ENCODE results near the gene TTR. TPM values are rescaled to one million over a fixed set of nuclear protein-coding genes. Genes with fewer than 3 reads are reported as not detected.

Gene TTR
- total RNA-seq, 4 donors from 2014 or later: 2.5 TPM; not detected in 3

DNA sequence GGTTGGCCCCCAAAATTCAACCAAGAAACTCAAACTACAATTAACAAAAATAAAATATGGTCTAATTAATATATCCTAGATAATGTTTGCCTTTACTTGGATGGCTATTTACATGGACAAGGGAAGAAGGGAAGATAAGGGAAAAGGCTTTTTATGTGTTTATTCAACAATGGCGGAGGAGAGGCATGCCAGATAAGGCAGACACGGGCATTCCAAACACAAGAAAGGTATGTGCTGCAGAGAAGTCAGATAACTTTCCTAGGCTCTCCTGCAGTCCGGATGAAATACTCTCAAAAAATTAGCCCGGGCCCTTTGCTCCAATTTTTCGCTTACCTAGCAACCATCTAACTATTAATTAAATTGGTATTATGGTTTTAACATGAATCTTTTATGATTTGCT lies 5.1 kb upstream of the TTR start:
- Histone ChIP-seq H3K27me3 (no peaks in the 10 kb centered on the region), H3K4me1 (no peaks in the 10 kb centered on the region), H3K27ac (no peak overlapping the region), H3K9me3 (no peaks in the 10 kb centered on the region), H3K4me3 (no peak overlapping the region), H3K36me3 (no peaks in the 10 kb centered on the region)
- TF ChIP-seq, protein P1, sequence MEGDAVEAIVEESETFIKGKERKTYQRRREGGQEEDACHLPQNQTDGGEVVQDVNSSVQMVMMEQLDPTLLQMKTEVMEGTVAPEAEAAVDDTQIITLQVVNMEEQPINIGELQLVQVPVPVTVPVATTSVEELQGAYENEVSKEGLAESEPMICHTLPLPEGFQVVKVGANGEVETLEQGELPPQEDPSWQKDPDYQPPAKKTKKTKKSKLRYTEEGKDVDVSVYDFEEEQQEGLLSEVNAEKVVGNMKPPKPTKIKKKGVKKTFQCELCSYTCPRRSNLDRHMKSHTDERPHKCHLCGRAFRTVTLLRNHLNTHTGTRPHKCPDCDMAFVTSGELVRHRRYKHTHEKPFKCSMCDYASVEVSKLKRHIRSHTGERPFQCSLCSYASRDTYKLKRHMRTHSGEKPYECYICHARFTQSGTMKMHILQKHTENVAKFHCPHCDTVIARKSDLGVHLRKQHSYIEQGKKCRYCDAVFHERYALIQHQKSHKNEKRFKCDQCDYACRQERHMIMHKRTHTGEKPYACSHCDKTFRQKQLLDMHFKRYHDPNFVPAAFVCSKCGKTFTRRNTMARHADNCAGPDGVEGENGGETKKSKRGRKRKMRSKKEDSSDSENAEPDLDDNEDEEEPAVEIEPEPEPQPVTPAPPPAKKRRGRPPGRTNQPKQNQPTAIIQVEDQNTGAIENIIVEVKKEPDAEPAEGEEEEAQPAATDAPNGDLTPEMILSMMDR (IDR thresholded peaks at IDR 0.05): no peak
- TF ChIP-seq POLR2A (IDR thresholded peaks at IDR 0.05): no peak
- DNase-seq: no peak

DNA sequence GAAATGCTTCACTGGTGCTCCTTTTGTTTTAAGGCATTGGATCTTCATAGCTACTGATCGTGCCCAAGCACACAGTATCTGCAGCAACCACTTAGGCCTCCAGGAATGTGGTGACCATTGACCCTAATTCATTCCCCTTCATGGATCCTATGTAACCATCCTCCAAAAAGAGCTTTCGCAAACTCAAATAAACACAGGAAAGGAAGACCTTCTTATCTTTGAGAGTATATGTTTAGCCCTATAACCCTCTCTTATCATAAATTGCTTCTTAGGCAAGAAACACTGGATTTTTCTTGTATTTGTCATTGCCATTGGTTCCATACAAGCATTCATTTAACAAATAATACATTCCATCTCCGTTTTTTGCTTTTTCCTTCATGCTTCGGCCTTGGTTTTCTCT lies 4.1 kb upstream of the TTR start:
- no peak overlapping the region for H3K27ac ChIP-seq
- no peak for TF ChIP-seq POLR2A (IDR thresholded peaks at IDR 0.05)
- TF ChIP-seq, protein P1 (IDR thresholded peaks at IDR 0.05): no peak
- no peaks in the 10 kb centered on the region for H3K4me1 ChIP-seq
- H3K9me3 ChIP-seq: no peaks in the 10 kb centered on the region
- no peaks in the 10 kb centered on the region for H3K36me3 ChIP-seq
- DNase-seq: no peak
- H3K27me3 ChIP-seq: no peaks in the 10 kb centered on the region
- H3K4me3 ChIP-seq: no peak overlapping the region

DNA sequence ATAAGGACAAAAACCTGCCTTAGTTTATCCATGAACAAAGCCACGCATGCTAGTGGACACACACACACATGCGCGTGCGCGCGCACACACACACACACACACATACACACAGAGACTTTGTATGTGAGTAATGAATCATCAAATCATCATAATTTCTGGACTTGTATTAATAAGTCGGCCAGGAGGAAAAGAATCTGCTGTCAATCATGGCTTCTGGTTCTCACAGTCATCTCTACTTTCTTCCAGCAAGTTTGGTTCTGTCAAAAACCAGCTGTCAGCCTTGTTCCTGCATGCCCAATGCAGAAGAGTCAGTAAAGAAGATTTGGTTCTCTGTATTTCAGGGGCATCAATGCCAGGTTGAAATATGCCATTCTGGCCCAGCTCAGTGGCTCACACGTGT lies 1.1 kb upstream of the TTR start:
- H3K9me3 ChIP-seq: no peaks in the 10 kb centered on the region
- TF ChIP-seq POLR2A (IDR thresholded peaks at IDR 0.05): no peak
- TF ChIP-seq, protein P1 (IDR thresholded peaks at IDR 0.05): no peak

DNA sequence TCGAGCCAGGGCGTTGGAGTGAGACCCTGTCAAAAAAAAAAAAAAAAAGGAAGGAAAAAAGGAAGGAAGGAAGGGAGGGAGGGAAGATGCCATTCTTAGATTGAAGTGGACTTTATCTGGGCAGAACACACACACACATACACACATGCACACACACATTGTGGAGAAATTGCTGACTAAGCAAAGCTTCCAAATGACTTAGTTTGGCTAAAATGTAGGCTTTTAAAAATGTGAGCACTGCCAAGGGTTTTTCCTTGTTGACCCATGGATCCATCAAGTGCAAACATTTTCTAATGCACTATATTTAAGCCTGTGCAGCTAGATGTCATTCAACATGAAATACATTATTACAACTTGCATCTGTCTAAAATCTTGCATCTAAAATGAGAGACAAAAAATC lies 564 bp upstream of the TTR start:
- Histone ChIP-seq H3K36me3 (no peaks in the 10 kb centered on the region), H3K4me1 (no peaks in the 10 kb centered on the region), H3K9me3 (no peaks in the 10 kb centered on the region), H3K4me3 (no peak overlapping the region), H3K27ac (no peak overlapping the region), H3K27me3 (no peaks in the 10 kb centered on the region)
- TF ChIP-seq, protein P1 (IDR thresholded peaks at IDR 0.05): no peak
- TF ChIP-seq POLR2A (IDR thresholded peaks at IDR 0.05): no peak
- no peak for DNase-seq

More for the DNA sequence above, 1.1 kb upstream of the TTR start:
- Histone ChIP-seq H3K4me1 (no peaks in the 10 kb centered on the region), H3K27ac (no peak overlapping the region), H3K36me3 (no peaks in the 10 kb centered on the region), H3K27me3 (no peaks in the 10 kb centered on the region), H3K4me3 (no peak overlapping the region)
- DNase-seq: no peak

DNA sequence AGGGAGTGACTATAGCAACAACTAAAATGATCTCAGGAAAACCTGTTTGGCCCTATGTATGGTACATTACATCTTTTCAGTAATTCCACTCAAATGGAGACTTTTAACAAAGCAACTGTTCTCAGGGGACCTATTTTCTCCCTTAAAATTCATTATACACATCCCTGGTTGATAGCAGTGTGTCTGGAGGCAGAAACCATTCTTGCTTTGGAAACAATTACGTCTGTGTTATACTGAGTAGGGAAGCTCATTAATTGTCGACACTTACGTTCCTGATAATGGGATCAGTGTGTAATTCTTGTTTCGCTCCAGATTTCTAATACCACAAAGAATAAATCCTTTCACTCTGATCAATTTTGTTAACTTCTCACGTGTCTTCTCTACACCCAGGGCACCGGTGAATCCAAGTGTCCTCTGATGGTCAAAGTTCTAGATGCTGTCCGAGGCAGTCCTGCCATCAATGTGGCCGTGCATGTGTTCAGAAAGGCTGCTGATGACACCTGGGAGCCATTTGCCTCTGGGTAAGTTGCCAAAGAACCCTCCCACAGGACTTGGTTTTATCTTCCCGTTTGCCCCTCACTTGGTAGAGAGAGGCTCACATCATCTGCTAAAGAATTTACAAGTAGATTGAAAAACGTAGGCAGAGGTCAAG lies 955 bp downstream of the TTR start:
- Histone ChIP-seq H3K27ac (no peak overlapping the region), H3K4me3 (no peak overlapping the region), H3K9me3 (no peaks in the 10 kb centered on the region), H3K36me3 (no peaks in the 10 kb centered on the region), H3K4me1 (no peaks in the 10 kb centered on the region), H3K27me3 (no peaks in the 10 kb centered on the region)
- TF ChIP-seq POLR2A (IDR thresholded peaks at IDR 0.05): no peak
- TF ChIP-seq, protein P1 (IDR thresholded peaks at IDR 0.05): no peak
- DNase-seq: no peak

Measured in Peyer's patch (tissue), 4 donors.